Measurements from ENCODE around the gene TNS2.

- no peak for TF ChIP-seq CTCF (conservative IDR thresholded peaks at IDR 0.05; ENCODE audit: low read depth, low read length)
- TF ChIP-seq EZH2 (IDR thresholded peaks at IDR 0.05; ENCODE audit: borderline replicate concordance, low read depth, low read length, poor library complexity, severe bottlenecking), result no peak
These were observed 4.2 kb upstream of the TNS2 start for GRCh38 chr12:53045696-53046045.

All from A673 (cell line).